HL-60 (cell line): Measurements from ENCODE around the gene FRMPD2.

Source experiments
- DNase-seq, 2 experiments: peaks; one replicate each; pipeline ENCODE4 v3.0.0-alpha.2; 2010 to 2020; ENCODE audit warnings: low read depth in 1 of 2, low spot score in 1 of 2
- H3K27ac ChIP-seq: fragments of 250-450 bp; sonication (Bioruptor Pico); replicated peaks from 2 replicates; pipeline ENCODE4 v1.5.1; 2020; ENCODE audit warnings: mild to moderate bottlenecking, moderate library complexity
- H3K27me3 ChIP-seq: fragments of 250-450 bp; sonication (Bioruptor Pico); 2 replicates; pipeline ENCODE4 v1.5.1; 2021; ENCODE audit warnings: mild to moderate bottlenecking, moderate library complexity; ENCODE audit not compliant: insufficient read depth, poor library complexity, severe bottlenecking
- H3K4me3 ChIP-seq: replicated peaks from 2 replicates; pipeline ENCODE4 v1.5.1; 2011; ENCODE audit warnings: mild to moderate bottlenecking, control low read depth, low read length; ENCODE audit not compliant: insufficient read depth
- GABPA ChIP-seq: IDR thresholded peaks from 2 replicates; pipeline ENCODE4 v1.6.1; 2012; ENCODE audit warnings: low read depth
- POLR2AphosphoS5 ChIP-seq: IDR thresholded peaks from 2 replicates; pipeline ENCODE4 v1.6.1; 2012; ENCODE audit warnings: low read depth
- REST ChIP-seq: IDR thresholded peaks from 2 replicates; pipeline ENCODE4 v1.6.1; 2012; ENCODE audit warnings: low read depth; ENCODE audit not compliant: insufficient replicate concordance
- SPI1 ChIP-seq: IDR thresholded peaks from 2 replicates; pipeline ENCODE4 v1.6.1; 2012; ENCODE audit warnings: low read depth, mild to moderate bottlenecking, borderline replicate concordance
- TF ChIP-seq, protein P1 (sequence below): IDR thresholded peaks from one replicate; pipeline ENCODE4 v1.5.1; 2011; ENCODE audit warnings: low read length, control low read depth, inconsistent platforms; ENCODE audit not compliant: insufficient read depth

Gene FRMPD2

GRCh38 chr10:48292616-48293015, 18.1 kb upstream of the FRMPD2 start:
- TF ChIP-seq SPI1 = no peak
- DNase-seq = no peak
- H3K4me3 ChIP-seq = no peak overlapping the region
- H3K27me3 ChIP-seq = no peaks in the 10 kb centered on the region
- no peak overlapping the region for H3K27ac ChIP-seq

- TF ChIP-seq SPI1 = no peak
- no peak for TF ChIP-seq POLR2AphosphoS5
Observed at GRCh38 chr10:48291190-48291589, 16.7 kb upstream of the FRMPD2 start.

GRCh38 chr10:48290286-48290685, 15.8 kb upstream of the FRMPD2 start:
- no peak for DNase-seq
- Histone ChIP-seq H3K4me3 (no peak overlapping the region), H3K27ac (no peak overlapping the region), H3K27me3 (no peaks in the 10 kb centered on the region)
- no peak for TF ChIP-seq REST
- TF ChIP-seq GABPA = no peak
- TF ChIP-seq SPI1 = no peak
- TF ChIP-seq POLR2AphosphoS5 = no peak
- TF ChIP-seq, protein P1, sequence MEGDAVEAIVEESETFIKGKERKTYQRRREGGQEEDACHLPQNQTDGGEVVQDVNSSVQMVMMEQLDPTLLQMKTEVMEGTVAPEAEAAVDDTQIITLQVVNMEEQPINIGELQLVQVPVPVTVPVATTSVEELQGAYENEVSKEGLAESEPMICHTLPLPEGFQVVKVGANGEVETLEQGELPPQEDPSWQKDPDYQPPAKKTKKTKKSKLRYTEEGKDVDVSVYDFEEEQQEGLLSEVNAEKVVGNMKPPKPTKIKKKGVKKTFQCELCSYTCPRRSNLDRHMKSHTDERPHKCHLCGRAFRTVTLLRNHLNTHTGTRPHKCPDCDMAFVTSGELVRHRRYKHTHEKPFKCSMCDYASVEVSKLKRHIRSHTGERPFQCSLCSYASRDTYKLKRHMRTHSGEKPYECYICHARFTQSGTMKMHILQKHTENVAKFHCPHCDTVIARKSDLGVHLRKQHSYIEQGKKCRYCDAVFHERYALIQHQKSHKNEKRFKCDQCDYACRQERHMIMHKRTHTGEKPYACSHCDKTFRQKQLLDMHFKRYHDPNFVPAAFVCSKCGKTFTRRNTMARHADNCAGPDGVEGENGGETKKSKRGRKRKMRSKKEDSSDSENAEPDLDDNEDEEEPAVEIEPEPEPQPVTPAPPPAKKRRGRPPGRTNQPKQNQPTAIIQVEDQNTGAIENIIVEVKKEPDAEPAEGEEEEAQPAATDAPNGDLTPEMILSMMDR = no peak

More at GRCh38 chr10:48291190-48291589, 16.7 kb upstream of the FRMPD2 start:
- H3K27ac ChIP-seq = no peak overlapping the region
- H3K4me3 ChIP-seq = no peak overlapping the region
- DNase-seq = no peak
- H3K27me3 ChIP-seq = no peaks in the 10 kb centered on the region

DNA sequence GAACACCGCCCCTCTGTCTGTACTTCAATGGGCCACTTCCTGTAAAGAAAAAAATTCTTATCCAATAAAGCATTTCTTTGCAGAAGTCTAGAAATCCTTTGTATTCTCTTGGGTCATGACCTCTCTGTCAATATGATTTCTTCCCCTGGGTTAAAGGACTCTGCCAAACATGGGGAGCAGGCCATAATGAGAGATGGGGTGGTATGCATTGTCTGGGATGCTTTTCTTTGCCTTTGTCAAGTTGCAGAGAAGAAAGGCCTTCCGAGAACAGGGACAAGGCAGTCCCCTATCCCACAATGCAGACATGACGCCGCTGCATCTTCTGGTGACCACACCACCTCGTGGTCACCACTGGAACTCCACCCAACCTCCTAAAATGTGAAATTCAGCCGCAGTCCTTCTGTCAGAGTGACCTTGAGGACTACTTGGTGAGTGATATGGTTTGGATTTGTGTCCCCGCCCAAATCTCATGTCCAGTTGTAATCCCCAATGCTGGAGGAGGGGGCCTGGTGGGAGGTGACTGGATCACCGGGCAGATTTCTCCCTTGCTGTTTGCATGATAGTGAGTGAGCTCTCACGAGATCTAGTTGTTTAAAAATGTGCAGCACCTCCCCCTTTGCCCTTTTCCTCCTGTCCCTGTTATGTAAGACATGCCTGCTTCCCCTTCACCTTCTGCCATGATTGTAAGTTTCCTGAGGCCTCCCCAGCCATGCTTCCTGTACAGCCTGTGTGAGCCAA, 15.2 kb upstream of the FRMPD2 start:
- no peak overlapping the region for H3K4me3 ChIP-seq
- peak in 1 of 2 experiments; percentile 31 for DNase-seq
- H3K27ac ChIP-seq = no peak overlapping the region
- TF ChIP-seq, protein P1 = peak; percentile 69
- TF ChIP-seq POLR2AphosphoS5 = no peak
- H3K27me3 ChIP-seq = no peaks in the 10 kb centered on the region

- DNase-seq = no peak
- H3K27ac ChIP-seq = no peak overlapping the region
- no peaks in the 10 kb centered on the region for H3K27me3 ChIP-seq
- H3K4me3 ChIP-seq = no peak overlapping the region
- TF ChIP-seq REST = no peak
- TF ChIP-seq, protein P1 = no peak
- TF ChIP-seq SPI1 = no peak
- no peak for TF ChIP-seq GABPA
- no peak for TF ChIP-seq POLR2AphosphoS5
Observed at GRCh38 chr10:48288661-48289060, 14.2 kb upstream of the FRMPD2 start.
